Keratinocyte (primary cell): ENCODE data around the gene IL11RA. TPM values are rescaled to one million over a fixed set of nuclear protein-coding genes. Genes with fewer than 3 reads are reported as not detected.

ENCODE experiments used
- DNase-seq: peaks from one replicate; pipeline ENCODE4 v3.0.0-alpha.2; 2011; ENCODE audit warnings: low read depth, missing footprints, low spot score
- FAIRE-seq: peaks from 2 replicates; lab custom pipeline; 2011; peaks lifted over from hg19 to GRCh38; lab: Jason Lieb, UNC
- H2AFZ ChIP-seq: 2 replicates; pipeline ENCODE4 v1.6.0; 2012; ENCODE audit warnings: low read length, control low read depth, inconsistent platforms; ENCODE audit not compliant: control insufficient read depth
- H3K27ac ChIP-seq: 2 replicates; pipeline ENCODE4 v1.5.1; 2011; ENCODE audit warnings: low read length; ENCODE audit not compliant: control insufficient read depth, insufficient read depth
- H3K27me3 ChIP-seq: 3 replicates; pipeline ENCODE4 v1.6.0; 2011; ENCODE audit warnings: low read length; ENCODE audit not compliant: control insufficient read depth, insufficient read depth; ENCODE audit errors: extremely low read depth
- H3K36me3 ChIP-seq, 2 experiments: 2 replicates in 1 of 2; 3 replicates in 1 of 2; pipeline ENCODE4 v1.5.1; 2011; ENCODE audit warnings: low read length in 2 of 2, mild to moderate bottlenecking in 1 of 2; ENCODE audit not compliant: control insufficient read depth in 2 of 2, insufficient read depth in 2 of 2; ENCODE audit errors: extremely low read depth in 1 of 2
- H3K4me1 ChIP-seq: 3 replicates; pipeline ENCODE4 v1.5.1; 2011; ENCODE audit warnings: low read length; ENCODE audit not compliant: control insufficient read depth, insufficient read depth; ENCODE audit errors: extremely low read depth
- H3K4me2 ChIP-seq: 3 replicates; pipeline ENCODE4 v1.6.0; 2011; ENCODE audit warnings: low read depth, low read length; ENCODE audit not compliant: control insufficient read depth, insufficient read depth; ENCODE audit errors: extremely low read depth
- H3K4me3 ChIP-seq, 3 experiments: fragments of 200-600 bp in 1 of 3; sonication (generic) in 1 of 3; 2 replicates in 2 of 3; 3 replicates in 1 of 3; pipeline ENCODE4 v1.5.1; 2011 to 2016; ENCODE audit warnings: low read length in 3 of 3, mild to moderate bottlenecking in 3 of 3, control low read depth in 2 of 3, inconsistent platforms in 1 of 3, low read depth in 1 of 3, mixed read lengths in 1 of 3, mixed run types in 1 of 3, moderate library complexity in 1 of 3; ENCODE audit not compliant: control insufficient read depth in 2 of 3, insufficient read depth in 2 of 3; ENCODE audit errors: extremely low read depth in 1 of 3
- H3K79me2 ChIP-seq: 2 replicates; pipeline ENCODE4 v1.6.0; 2012; ENCODE audit warnings: low read length; ENCODE audit not compliant: control insufficient read depth, insufficient read depth
- H3K9ac ChIP-seq: 3 replicates; pipeline ENCODE4 v1.6.0; 2011; ENCODE audit warnings: low read length; ENCODE audit not compliant: control insufficient read depth, insufficient read depth; ENCODE audit errors: extremely low read depth
- H3K9me1 ChIP-seq: 3 replicates; pipeline ENCODE4 v1.6.0; 2011; ENCODE audit warnings: low read length; ENCODE audit not compliant: control insufficient read depth, insufficient read depth; ENCODE audit errors: extremely low read depth
- H3K9me3 ChIP-seq: 2 replicates; pipeline ENCODE4 v1.5.1; 2012; ENCODE audit warnings: low read depth, low read length; ENCODE audit not compliant: control insufficient read depth
- H4K20me1 ChIP-seq: 3 replicates; pipeline ENCODE4 v1.6.0; 2011; ENCODE audit warnings: low read length; ENCODE audit not compliant: control insufficient read depth, insufficient read depth; ENCODE audit errors: extremely low read depth
- EZH2 ChIP-seq: IDR thresholded peaks from one replicate; pipeline ENCODE4 v1.6.1; 2012; ENCODE audit warnings: inconsistent platforms, mild to moderate bottlenecking, low read length, moderate library complexity
- dilution Hi-C: fragments of 300-500 bp; cut with MboI; formaldehyde crosslinking; loops from one replicate; pipeline ENCODE4 v1.7.0; 2020; ENCODE audit warnings: low sequenced_read_pairs; ENCODE audit not compliant: extremely low pct_ligation_motif_present
- polyA plus RNA-seq, 5 experiments: library from polyadenylated mRNA; depleted of rRNA in 3 of 5; stranded (reverse) in 3 of 5; stranded (forward) in 1 of 5; unstranded in 1 of 5; fragments of >200 nt; gene quantifications; 1 replicate in 1 of 5; 2 replicates in 3 of 5; 3 replicates in 1 of 5; pipeline versions ENCODE4 v1.2.1 to v1.2.3, GENCODE V29; 2011 to 2012; ENCODE audit warnings: missing spikeins in 2 of 5, low read depth in 1 of 5, low replicate concordance in 1 of 5
- TF ChIP-seq, protein P1 (sequence below), 3 experiments: IDR thresholded peaks in 1 of 3; conservative IDR thresholded peaks in 1 of 3; optimal IDR thresholded peaks in 1 of 3; 2 replicates in 2 of 3; 3 replicates in 1 of 3; pipeline versions ENCODE3 to v1.5.1; 2011; ENCODE audit warnings: low read length in 3 of 3, mild to moderate bottlenecking in 3 of 3, moderate library complexity in 2 of 3, control low read depth in 1 of 3, inconsistent platforms in 1 of 3; ENCODE audit not compliant: insufficient read depth in 2 of 3; ENCODE audit errors: extremely low read depth in 1 of 3

The IL11RA gene
- polyA plus RNA-seq, 1 donor (not counting 4 experiments of a cell fraction or from before 2014, with no cell fraction given): 3.1 TPM

GRCh38 chr9:34686732-34687131 is 34.7 kb downstream of the IL11RA start:
- Histone ChIP-seq H3K27ac (no peak overlapping the region), H4K20me1 (no peaks in the 10 kb centered on the region), H3K4me2 (no peak overlapping the region), H3K27me3 (no peaks in the 10 kb centered on the region), H3K4me1 (no peaks in the 10 kb centered on the region), H3K36me3 (peaks cover 0 to 3% of the 10 kb centered on the region in 2 experiments), H3K9me3 (no peaks in the 10 kb centered on the region), H3K9ac (no peak overlapping the region), H3K9me1 (no peaks in the 10 kb centered on the region), H3K79me2 (no peaks in the 10 kb centered on the region), H2AFZ (no peak overlapping the region), H3K4me3 (no peak overlapping the region)
- TF ChIP-seq EZH2: no peak
- TF ChIP-seq, protein P1, sequence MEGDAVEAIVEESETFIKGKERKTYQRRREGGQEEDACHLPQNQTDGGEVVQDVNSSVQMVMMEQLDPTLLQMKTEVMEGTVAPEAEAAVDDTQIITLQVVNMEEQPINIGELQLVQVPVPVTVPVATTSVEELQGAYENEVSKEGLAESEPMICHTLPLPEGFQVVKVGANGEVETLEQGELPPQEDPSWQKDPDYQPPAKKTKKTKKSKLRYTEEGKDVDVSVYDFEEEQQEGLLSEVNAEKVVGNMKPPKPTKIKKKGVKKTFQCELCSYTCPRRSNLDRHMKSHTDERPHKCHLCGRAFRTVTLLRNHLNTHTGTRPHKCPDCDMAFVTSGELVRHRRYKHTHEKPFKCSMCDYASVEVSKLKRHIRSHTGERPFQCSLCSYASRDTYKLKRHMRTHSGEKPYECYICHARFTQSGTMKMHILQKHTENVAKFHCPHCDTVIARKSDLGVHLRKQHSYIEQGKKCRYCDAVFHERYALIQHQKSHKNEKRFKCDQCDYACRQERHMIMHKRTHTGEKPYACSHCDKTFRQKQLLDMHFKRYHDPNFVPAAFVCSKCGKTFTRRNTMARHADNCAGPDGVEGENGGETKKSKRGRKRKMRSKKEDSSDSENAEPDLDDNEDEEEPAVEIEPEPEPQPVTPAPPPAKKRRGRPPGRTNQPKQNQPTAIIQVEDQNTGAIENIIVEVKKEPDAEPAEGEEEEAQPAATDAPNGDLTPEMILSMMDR (optimal IDR thresholded peaks at IDR 0.05 in 1 of 3, IDR thresholded peaks at IDR 0.05 in 1 of 3, conservative IDR thresholded peaks at IDR 0.05 in 1 of 3; ENCODE audit: extremely low read depth in 1 of 3, insufficient read depth in 2 of 3, low read length in 3 of 3): no peak
- dilution Hi-C loops: no loop called here
- FAIRE-seq: no peak
- DNase-seq: no peak

DNA sequence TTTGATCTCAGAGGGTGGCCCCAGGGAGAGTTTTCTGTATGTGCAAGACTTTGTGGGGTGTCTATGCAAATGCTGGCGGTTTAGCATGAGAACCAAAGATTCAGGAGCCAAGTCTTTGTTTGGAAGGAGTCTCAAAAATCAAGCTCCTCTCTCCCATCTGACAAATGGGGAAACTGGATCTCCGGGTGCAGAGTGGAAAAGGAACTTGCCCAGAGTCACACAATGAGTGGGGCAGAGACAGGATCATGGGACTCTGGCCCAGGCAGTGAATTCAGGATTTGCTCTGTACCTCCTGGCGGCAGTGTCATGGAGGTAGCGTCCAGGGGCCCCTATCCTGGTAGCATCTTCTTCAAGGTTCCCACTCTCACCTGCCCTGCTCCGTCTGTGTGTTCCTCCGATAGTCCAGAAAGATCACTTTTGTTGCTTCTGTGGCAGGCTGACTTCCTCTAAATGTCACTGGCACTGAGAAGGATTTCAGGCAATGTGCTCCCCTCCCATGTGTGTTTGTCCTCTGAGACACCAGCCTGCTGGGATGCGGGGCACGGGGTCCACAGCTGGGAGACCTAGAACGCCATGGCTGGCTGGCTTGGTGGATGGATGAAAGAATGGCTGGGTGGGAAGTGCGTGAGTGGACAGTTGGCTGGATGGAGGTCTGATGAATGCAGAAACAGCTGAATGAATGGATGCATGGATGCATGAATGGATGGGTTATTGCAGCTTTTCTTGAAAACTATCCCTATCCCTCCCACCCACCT is 35.5 kb downstream of the IL11RA start:
- no peaks in the 10 kb centered on the region for H3K79me2 ChIP-seq
- dilution Hi-C loops: no loop called here
- H3K36me3 ChIP-seq: peaks cover 0 to 3% of the 10 kb centered on the region in 2 experiments
- H2AFZ ChIP-seq: no peak overlapping the region
- H3K9ac ChIP-seq: no peak overlapping the region
- no peaks in the 10 kb centered on the region for H3K9me3 ChIP-seq
- H3K9me1 ChIP-seq: no peaks in the 10 kb centered on the region
- FAIRE-seq (no peak), DNase-seq (no peak)
- H3K27me3 ChIP-seq: no peaks in the 10 kb centered on the region
- no peaks in the 10 kb centered on the region for H3K4me1 ChIP-seq
- no peak overlapping the region for H3K4me3 ChIP-seq
- H3K4me2 ChIP-seq: no peak overlapping the region
- no peak for TF ChIP-seq EZH2
- TF ChIP-seq, protein P1 (optimal IDR thresholded peaks at IDR 0.05 in 1 of 3, IDR thresholded peaks at IDR 0.05 in 1 of 3, conservative IDR thresholded peaks at IDR 0.05 in 1 of 3; ENCODE audit: extremely low read depth in 1 of 3, insufficient read depth in 2 of 3, low read length in 3 of 3): no peak
- H4K20me1 ChIP-seq: no peaks in the 10 kb centered on the region
- H3K27ac ChIP-seq: no peak overlapping the region
